Measurements from ENCODE around the gene SLC1A1. TPM values are rescaled to one million over a fixed set of nuclear protein-coding genes. Genes with fewer than 3 reads are reported as not detected.

Gene SLC1A1
- total and polyA plus RNA-seq, 2 of the 13 experiments (the other 11 are each of a cell fraction or from before 2014, with no cell fraction given) = not detected

GRCh38 chr9:4583001-4583400 is 92.7 kb downstream of the SLC1A1 start:
- no peaks in the 10 kb centered on the region for H3K79me2 ChIP-seq (ENCODE audit: insufficient read depth, low read length)
- ATAC-seq = no peak
- CTCF ChIA-PET (ENCODE audit: low intra/inter-chr PET ratio, low total read pairs) = no interaction called here
- intact Hi-C loops (cut with micrococcal nuclease; ENCODE audit: unreplicated experiment) = no loop called here
- no peaks in the 10 kb centered on the region for H3K27me3 ChIP-seq (ENCODE audit: control insufficient read depth in 1 of 2, insufficient read depth in 2 of 2, low read length in 2 of 2)
- BruUV-seq (replicated peaks) = no TSS peak
- no peak for TF ChIP-seq ZNF446 (CRISPR knock-in tag; IDR thresholded peaks at IDR 0.05)
- TF ChIP-seq RARA (CRISPR knock-in tag; IDR thresholded peaks at IDR 0.05) = no peak
- TF ChIP-seq, protein P1, sequence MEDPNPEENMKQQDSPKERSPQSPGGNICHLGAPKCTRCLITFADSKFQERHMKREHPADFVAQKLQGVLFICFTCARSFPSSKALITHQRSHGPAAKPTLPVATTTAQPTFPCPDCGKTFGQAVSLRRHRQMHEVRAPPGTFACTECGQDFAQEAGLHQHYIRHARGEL (CRISPR knock-in tag; IDR thresholded peaks at IDR 0.05) = no peak
- TF ChIP-seq ZNF646 (CRISPR knock-in tag; IDR thresholded peaks at IDR 0.05) = no peak
- no peak for TF ChIP-seq ZNF383 (CRISPR knock-in tag; IDR thresholded peaks at IDR 0.05; ENCODE audit: borderline replicate concordance)
- no peak for TF ChIP-seq POGZ (CRISPR knock-in tag; IDR thresholded peaks at IDR 0.05)
- FAIRE-seq = no peak
- POLR2A ChIA-PET = no interaction called here
- H3K36me3 ChIP-seq (replicated peaks in 1 of 2; ENCODE audit: control insufficient read depth in 1 of 2, insufficient read depth in 2 of 2, low read length in 2 of 2) = no peaks in the 10 kb centered on the region
- no peaks in the 10 kb centered on the region for H3K9me3 ChIP-seq (ENCODE audit: low read length)
- 32% methylated on average over 5 of the region's 12 CpGs for WGBS (ENCODE audit: low lambda C conversion rate)
- no peak overlapping the region for H2AFZ ChIP-seq (ENCODE audit: low read length)
- H3K9ac ChIP-seq (ENCODE audit: insufficient read depth, low read depth, low read length) = no peak overlapping the region
- DNase-seq (ENCODE audit: low spot score) = no peak
- no peak overlapping the region for H3K27ac ChIP-seq (ENCODE audit: extremely low read length, insufficient read depth, low read length)
- in situ Hi-C loops (cut with HindIII; ENCODE audit: extremely low pct_ligation_motif_present, low pct_unique_long_range_greater_than_20kb) = no loop called here
- no peaks in the 10 kb centered on the region for H4K20me1 ChIP-seq (ENCODE audit: insufficient read depth, low read length)
- no peak overlapping the region for H3K4me2 ChIP-seq (ENCODE audit: low read depth, low read length)
- no peak overlapping the region for H3K4me3 ChIP-seq (replicated peaks in 1 of 3; ENCODE audit: insufficient read depth in 1 of 3, low read depth in 2 of 3, low read length in 3 of 3)
- H3K4me1 ChIP-seq (ENCODE audit: insufficient read depth, low read length) = peaks cover 25% of the 10 kb centered on the region
